ENCODE results near the gene POLR2A. TPM values are rescaled to one million over a fixed set of nuclear protein-coding genes. Genes with fewer than 3 reads are reported as not detected.
A peak's percentile ranks its signal among the peaks of the same experiment; 100 is the strongest.

POLR2A gene
- total RNA-seq, 1 donor from 2014 or later: 101 TPM

GRCh38 chr17:7515911-7516610, 31.9 kb downstream of the POLR2A start:
- Histone ChIP-seq H3K36me3 (peaks cover 35% of the 10 kb centered on the region), H3K9me3 (no peaks in the 10 kb centered on the region), H3K27me3 (ENCODE audit: low read depth) (no peaks in the 10 kb centered on the region), H3K4me1 (peaks cover 10% of the 10 kb centered on the region), H3K27ac (no peak overlapping the region), H3K4me3 (no peak overlapping the region)
- intact Hi-C loops (cut with DNase I): no loop called here
- DNase-seq (peak; percentile 58), ATAC-seq (peak; percentile 24 to 67)
- no peak for TF ChIP-seq CTCF (IDR thresholded peaks at IDR 0.05)

DNA sequence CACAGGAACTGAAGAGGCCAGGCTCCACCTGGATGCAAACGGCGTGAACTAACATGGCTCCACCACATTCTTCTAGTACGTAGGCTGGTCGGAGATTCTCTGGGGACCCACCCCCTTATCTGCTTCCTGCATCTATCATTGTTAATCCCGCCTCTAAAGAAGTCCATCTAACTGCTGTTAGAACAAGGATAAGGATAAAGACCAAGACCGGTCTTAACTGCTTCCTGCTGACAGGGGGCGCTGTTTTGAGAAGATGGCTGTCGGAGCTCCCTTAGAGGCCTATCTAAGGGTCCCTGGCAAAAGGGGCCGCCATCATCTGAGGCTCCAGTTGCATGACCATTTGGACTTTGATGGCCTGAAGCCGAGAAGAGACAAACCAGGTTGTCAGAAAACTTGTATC, 38.9 kb downstream of the POLR2A start:
- Histone ChIP-seq H3K27me3 (ENCODE audit: low read depth) (no peaks in the 10 kb centered on the region), H3K4me3 (no peak overlapping the region), H3K27ac (no peak overlapping the region), H3K9me3 (no peaks in the 10 kb centered on the region), H3K36me3 (no peaks in the 10 kb centered on the region), H3K4me1 (no peaks in the 10 kb centered on the region)
- ATAC-seq (peak; percentile 66 to 73), DNase-seq (peak; percentile 54)
- intact Hi-C loops (cut with DNase I): no loop called here
- TF ChIP-seq CTCF (IDR thresholded peaks at IDR 0.05): peak; percentile 53

DNA sequence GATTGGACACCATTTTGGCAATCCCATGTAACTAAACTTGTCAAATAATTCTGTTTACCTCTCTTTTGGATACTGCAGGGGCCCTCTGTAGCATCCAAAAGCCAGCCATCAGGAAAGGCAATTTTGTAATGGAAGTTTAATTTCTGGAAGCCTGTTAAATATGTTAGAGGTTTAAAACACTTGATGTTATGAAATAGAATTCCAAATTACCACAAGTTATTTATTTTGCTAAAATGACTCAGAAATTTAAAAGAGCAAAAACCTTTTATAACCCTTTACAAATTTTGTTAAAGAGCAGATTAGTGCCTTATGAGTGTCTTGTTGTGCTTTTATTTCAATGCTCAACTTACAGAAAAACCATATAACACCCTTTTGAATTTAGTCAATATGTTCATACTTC, 44.7 kb downstream of the POLR2A start:
- intact Hi-C loops (cut with DNase I): no loop called here

DNA sequence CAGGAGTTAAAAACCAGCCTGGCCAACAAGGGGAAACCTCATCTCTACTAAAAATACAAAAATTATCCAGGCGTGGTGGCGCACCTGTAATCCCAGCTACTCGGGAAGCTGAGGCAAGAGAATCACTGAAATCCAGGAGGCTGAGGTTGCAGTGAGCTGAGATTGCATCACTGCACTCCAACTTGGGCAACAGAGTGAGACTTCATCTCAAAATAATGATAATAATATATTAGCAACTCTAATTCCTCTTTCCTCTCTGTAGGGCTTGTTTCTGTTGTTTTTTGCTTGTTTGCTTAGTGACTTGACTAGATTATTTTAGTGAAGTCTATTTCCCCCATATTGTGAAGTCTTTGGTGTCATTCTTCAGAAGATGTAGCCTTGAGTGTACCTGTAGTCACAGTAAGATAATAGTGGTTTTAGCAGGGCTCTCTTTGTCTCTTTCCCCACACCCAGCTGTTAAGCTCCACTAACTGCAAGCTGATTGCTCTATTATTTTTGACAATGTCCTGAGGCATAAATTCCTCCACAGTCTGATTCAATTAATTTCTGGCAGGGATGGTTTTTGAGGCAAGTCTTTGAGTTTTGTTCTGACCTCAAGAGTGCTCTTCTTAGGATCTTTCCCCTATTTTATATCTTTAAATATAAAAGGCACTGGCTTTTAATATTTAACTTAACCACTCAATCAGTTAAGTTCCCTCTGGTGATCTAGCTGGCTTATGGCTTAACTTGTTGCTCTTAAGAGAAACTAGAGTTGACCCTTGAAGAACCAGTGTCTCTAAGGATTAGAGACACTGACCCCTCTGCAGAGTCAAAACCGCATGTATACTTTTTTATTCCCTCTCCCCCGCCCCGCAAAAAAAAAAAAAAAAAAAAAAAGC, 46.1 kb downstream of the POLR2A start:
- H3K27me3 ChIP-seq (ENCODE audit: low read depth): no peaks in the 10 kb centered on the region
- H3K9me3 ChIP-seq: peaks cover 17% of the 10 kb centered on the region
- no peak for ATAC-seq
- H3K4me1 ChIP-seq: no peaks in the 10 kb centered on the region
- intact Hi-C loops (cut with DNase I): no loop called here
- H3K4me3 ChIP-seq: no peak overlapping the region
- H3K36me3 ChIP-seq: no peaks in the 10 kb centered on the region
- no peak overlapping the region for H3K27ac ChIP-seq
- TF ChIP-seq CTCF (IDR thresholded peaks at IDR 0.05): no peak
- no peak for DNase-seq

More for the DNA sequence above, 44.7 kb downstream of the POLR2A start:
- no peak overlapping the region for H3K27ac ChIP-seq
- TF ChIP-seq CTCF (IDR thresholded peaks at IDR 0.05): no peak
- H3K4me1 ChIP-seq: no peaks in the 10 kb centered on the region
- H3K27me3 ChIP-seq (ENCODE audit: low read depth): no peaks in the 10 kb centered on the region
- DNase-seq: no peak
- ATAC-seq: no peak
- H3K9me3 ChIP-seq: peaks cover 17% of the 10 kb centered on the region
- no peak overlapping the region for H3K4me3 ChIP-seq
- no peaks in the 10 kb centered on the region for H3K36me3 ChIP-seq

DNA sequence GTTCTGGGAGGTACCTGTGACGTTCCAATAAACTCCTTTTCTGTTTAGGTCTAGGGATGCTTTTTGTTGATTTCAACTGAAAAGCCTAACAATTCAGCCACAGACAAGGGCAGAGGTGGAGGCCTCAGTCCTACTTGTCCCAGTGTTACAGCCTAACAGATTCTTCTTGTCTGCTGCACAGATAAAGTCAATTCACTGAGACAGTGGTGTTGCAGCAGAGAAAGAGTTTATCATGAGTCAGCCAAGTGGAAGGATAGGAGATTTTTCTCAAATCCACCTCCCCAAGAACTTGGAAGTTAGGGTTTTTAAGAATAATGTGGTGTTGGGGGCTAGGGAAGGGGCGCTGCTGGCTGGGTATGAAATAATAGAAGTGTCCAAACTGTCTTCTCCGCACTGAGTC, 53.9 kb downstream of the POLR2A start:
- H3K4me3 ChIP-seq: no peak overlapping the region
- H3K27ac ChIP-seq: no peak overlapping the region
- intact Hi-C loops (cut with DNase I): no loop called here
- ATAC-seq (no peak), DNase-seq (no peak)
- TF ChIP-seq CTCF (IDR thresholded peaks at IDR 0.05): no peak
- H3K36me3 ChIP-seq: no peaks in the 10 kb centered on the region
- H3K9me3 ChIP-seq: peaks cover 4% of the 10 kb centered on the region
- H3K4me1 ChIP-seq: no peaks in the 10 kb centered on the region
- no peaks in the 10 kb centered on the region for H3K27me3 ChIP-seq (ENCODE audit: low read depth)

All from lower lobe of right lung (tissue), 2 donors.